Heart left ventricle (tissue), 13 donors: Measurements from ENCODE around the gene SH3RF3.

ENCODE experiments used
- CTCF ChIP-seq, 12 donors: fragments of 200-600 bp; sonication (generic) in 4 of 12; IDR thresholded peaks; one replicate each; pipeline versions ENCODE4 v1.5.0 to v1.8.0; 2018 to 2022; ENCODE audit warnings: antibody characterized with exemption in 12 of 12, mild to moderate bottlenecking in 5 of 12
- POLR2A ChIP-seq, 2 donors: fragments of 450-650 bp; IDR thresholded peaks; one replicate each; pipeline ENCODE4 v1.6.1; 2017; ENCODE audit warnings: antibody characterized with exemption in 2 of 2, mild to moderate bottlenecking in 2 of 2, moderate library complexity in 2 of 2
- donor health status: ischemic (EF 13 %, LVEDD 7.1; RV severe dilation, severe dysfunction).
- donor health status: DM: no; HTN: yes; CAD: no.
- donor health status: DM: no; HTN: no; CAD: no.
- donor health status: ischemic (EF 25% LVEDD 6.9; RV normal size, moderate dysfunction).
- donor health status: ischemic (EF 25% LVEDD 5.7; RV mildly dilated, moderate dysfunction).
- donor health status: ischemic (EF 35%, LVEDD 5.7; RV mildly dilated, moderate dysfunction).
- donor health status: nonischemic (EF 11% LVEDD 7.7; RV severe dilation, severe dysfunction).
- donor health status: DM: yes; HTN: yes; CAD: no.
- donor health status: PGD.
- donor health status: ischemic (EF 29% LVEDD 5.4; RV normal size, mild dysfunction).
- donor health status: nonischemic (EF 23%, LVEDD 6.1; RV moderate dilation, normal function).

- TF ChIP-seq POLR2A (IDR thresholded peaks at IDR 0.05) (no peak), CTCF (IDR thresholded peaks at IDR 0.05) (no peak)
Observed at GRCh38 chr2:109474319-109474825, 345.4 kb downstream of the SH3RF3 start.
